ENCODE data around the gene SRD5A2. TPM values are rescaled to one million over a fixed set of nuclear protein-coding genes. Genes with fewer than 3 reads are reported as not detected.

SRD5A2 gene
- total and polyA plus RNA-seq, 8 donors, result 0.03 to 0.18 TPM; not detected in 6

GRCh38 chr2:31541853-31542252 is 38.9 kb downstream of the SRD5A2 start:
- peaks cover 3 to 31% (median 23%) of the 10 kb centered on the region in 4 donors for H3K9me3 ChIP-seq
- intact Hi-C loops (cut with DNase I; ENCODE audit: low total_unique reads), result no loop called here
- DNase-seq, result no peak
- H3K27ac ChIP-seq, result no peak overlapping the region
- TF ChIP-seq POLR2A (IDR thresholded peaks at IDR 0.05), result no peak
- TF ChIP-seq POLR2AphosphoS5 (IDR thresholded peaks at IDR 0.05), result no peak
- TF ChIP-seq CTCF (IDR thresholded peaks at IDR 0.05), result no peak
- TF ChIP-seq EP300 (IDR thresholded peaks at IDR 0.05), result no peak
- H3K27me3 ChIP-seq, result no peaks in the 10 kb centered on the region
- H3K4me1 ChIP-seq, result no peaks in the 10 kb centered on the region
- H3K36me3 ChIP-seq, result no peaks in the 10 kb centered on the region
- no peak overlapping the region for H3K4me3 ChIP-seq

- Histone ChIP-seq H3K27ac (no peak overlapping the region), H3K36me3 (no peaks in the 10 kb centered on the region), H3K9me3 (peaks cover 3 to 31% (median 23%) of the 10 kb centered on the region in 4 donors), H3K4me1 (no peaks in the 10 kb centered on the region), H3K4me3 (no peak overlapping the region), H3K27me3 (no peaks in the 10 kb centered on the region)
- WGBS, 5 donors, result 46 to 55% (median 49%) methylated on average over 3 of the region's 3 CpGs
- DNase-seq, result no peak
- intact Hi-C loops (cut with DNase I; ENCODE audit: low total_unique reads), result no loop called here
- TF ChIP-seq POLR2AphosphoS5 (IDR thresholded peaks at IDR 0.05), result no peak
- no peak for TF ChIP-seq POLR2A (IDR thresholded peaks at IDR 0.05)
- no peak for TF ChIP-seq EP300 (IDR thresholded peaks at IDR 0.05)
- TF ChIP-seq CTCF (IDR thresholded peaks at IDR 0.05), result no peak
Measured at GRCh38 chr2:31539505-31539904, 41.2 kb downstream of the SRD5A2 start.

DNA sequence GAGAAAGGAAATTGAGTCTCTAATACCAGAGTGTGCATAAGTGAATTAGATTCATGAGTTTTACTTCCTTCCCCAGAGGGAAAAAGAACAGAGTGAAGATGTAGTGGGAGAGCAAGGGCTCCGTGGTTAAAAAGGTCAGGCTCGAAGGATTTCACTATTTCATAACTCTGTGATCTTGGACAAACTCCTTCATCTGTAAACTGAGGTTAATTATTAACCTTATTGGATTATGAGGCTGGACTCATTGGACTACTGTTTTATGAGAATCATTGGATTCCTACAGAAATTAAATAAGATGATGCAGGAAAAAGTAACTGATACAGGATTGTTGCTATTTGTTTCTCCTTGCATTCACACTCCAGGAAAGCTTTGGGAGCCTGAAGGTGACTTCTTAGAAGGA is 45.0 kb downstream of the SRD5A2 start:
- H3K4me1 ChIP-seq, result no peaks in the 10 kb centered on the region
- WGBS, 5 donors, result 22 to 49% (median 46%) methylated on average over 2 of the region's 2 CpGs
- TF ChIP-seq POLR2A (IDR thresholded peaks at IDR 0.05) (no peak), CTCF (IDR thresholded peaks at IDR 0.05) (no peak), POLR2AphosphoS5 (IDR thresholded peaks at IDR 0.05) (no peak), EP300 (IDR thresholded peaks at IDR 0.05) (no peak)
- no peak for DNase-seq
- intact Hi-C loops (cut with DNase I; ENCODE audit: low total_unique reads), result no loop called here
- no peaks in the 10 kb centered on the region for H3K27me3 ChIP-seq
- no peak overlapping the region for H3K4me3 ChIP-seq
- H3K27ac ChIP-seq, result no peak overlapping the region
- H3K9me3 ChIP-seq, result peaks cover 0 to 4% (median 0%) of the 10 kb centered on the region in 4 donors
- no peaks in the 10 kb centered on the region for H3K36me3 ChIP-seq

DNA sequence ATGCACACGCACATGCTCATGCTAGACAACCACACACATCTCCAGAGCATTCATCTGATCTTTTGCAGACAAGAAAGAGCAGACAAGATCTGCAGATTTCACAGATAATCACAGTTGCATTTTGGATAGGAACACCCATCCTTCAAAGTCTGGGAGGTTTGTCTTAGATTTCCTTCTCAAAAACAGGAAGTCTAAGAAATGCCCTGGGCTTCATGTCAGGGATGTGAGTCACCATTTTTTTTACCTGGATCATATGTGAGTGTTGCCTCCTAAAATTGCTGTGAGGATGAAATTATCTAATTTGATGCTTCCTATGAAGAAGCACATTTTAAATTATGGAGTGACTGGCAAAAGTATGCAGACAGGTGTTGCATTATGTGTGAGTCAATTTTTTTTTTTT is 46.1 kb downstream of the SRD5A2 start:
- no peak for TF ChIP-seq CTCF (IDR thresholded peaks at IDR 0.05)
- H3K27me3 ChIP-seq, result no peaks in the 10 kb centered on the region
- no peaks in the 10 kb centered on the region for H3K36me3 ChIP-seq
- H3K9me3 ChIP-seq, result no peaks in the 10 kb centered on the region
- no peak overlapping the region for H3K4me3 ChIP-seq
- no peak overlapping the region for H3K27ac ChIP-seq
- intact Hi-C loops (cut with DNase I; ENCODE audit: low total_unique reads), result no loop called here
- WGBS, 5 donors, result 81 to 97% (median 91%) methylated on average over 1 of the region's 1 CpG
- DNase-seq, result no peak
- H3K4me1 ChIP-seq, result no peaks in the 10 kb centered on the region
